ENCODE results near the gene DKK3.

GRCh38 chr11:12028303-12028702 is 19.9 kb upstream of the DKK3 start:
- TF ChIP-seq RELA (CRISPR knock-in tag; IDR thresholded peaks at IDR 0.05) (no peak), FOXP1 (IDR thresholded peaks at IDR 0.05) (no peak), FOXP1 (CRISPR knock-in tag; IDR thresholded peaks at IDR 0.05) (no peak), FOXJ3 (CRISPR knock-in tag; IDR thresholded peaks at IDR 0.05; ENCODE audit: borderline replicate concordance) (no peak), ZNF720 (CRISPR knock-in tag; IDR thresholded peaks at IDR 0.05) (no peak), TARDBP (CRISPR knock-in tag; IDR thresholded peaks at IDR 0.05) (no peak), ZNF879 (CRISPR knock-in tag; IDR thresholded peaks at IDR 0.05) (no peak), CREB3 (CRISPR knock-in tag; IDR thresholded peaks at IDR 0.05) (no peak), POLR2AphosphoS2 (IDR thresholded peaks at IDR 0.05; ENCODE audit: low read depth, low read length) (no peak), ZBTB7B (CRISPR knock-in tag; IDR thresholded peaks at IDR 0.05) (no peak), KDM3A (CRISPR knock-in tag; IDR thresholded peaks at IDR 0.05; ENCODE audit: low read depth) (no peak)

All from HepG2 (cell line).